GM21390 (cell line): ENCODE data around the gene LRP1B.
"Not testable (repeated sequence)": the region's sequence is repeated elsewhere in the genome, so short reads cannot be mapped to it uniquely, and the experiment has no call there.

Source experiments
- ATAC-seq: cut with Tn5 transposase; IDR thresholded peaks from one replicate; pipeline ENCODE4 v1.9.1; 2021; ENCODE audit not compliant: unreplicated experiment

LRP1B gene

GRCh38 chr2:142104134-142104758 lies 26.6 kb downstream of the LRP1B start:
- ATAC-seq, result no peak

GRCh38 chr2:142100970-142101369 lies 29.8 kb downstream of the LRP1B start:
- no peak for ATAC-seq

- no peak for ATAC-seq
Observed at GRCh38 chr2:142100139-142100873, 30.5 kb downstream of the LRP1B start.

- ATAC-seq, result no peak
Observed at GRCh38 chr2:142097711-142098110, 33.1 kb downstream of the LRP1B start.

- no peak for ATAC-seq
Observed at GRCh38 chr2:142095647-142096046, 35.2 kb downstream of the LRP1B start.

GRCh38 chr2:142094233-142094632 lies 36.6 kb downstream of the LRP1B start:
- ATAC-seq, result no peak

GRCh38 chr2:142088058-142088568 lies 42.7 kb downstream of the LRP1B start:
- ATAC-seq, result no peak

- not testable (repeated sequence) for ATAC-seq
Observed at GRCh38 chr2:142087585-142087984, 43.2 kb downstream of the LRP1B start.

GRCh38 chr2:142082368-142082767 lies 48.4 kb downstream of the LRP1B start:
- no peak for ATAC-seq

- no peak for ATAC-seq
Observed at GRCh38 chr2:142076317-142076716, 54.5 kb downstream of the LRP1B start.

- no peak for ATAC-seq
Observed at GRCh38 chr2:142075826-142076225, 55.0 kb downstream of the LRP1B start.

GRCh38 chr2:142069251-142069888 lies 61.4 kb downstream of the LRP1B start:
- ATAC-seq, result no peak

GRCh38 chr2:142065700-142066099 lies 65.1 kb downstream of the LRP1B start:
- no peak for ATAC-seq

- no peak for ATAC-seq
Observed at GRCh38 chr2:142065156-142065555, 65.7 kb downstream of the LRP1B start.

- ATAC-seq, result no peak
Observed at GRCh38 chr2:142061733-142062132, 69.1 kb downstream of the LRP1B start.

GRCh38 chr2:142058149-142058548 lies 72.7 kb downstream of the LRP1B start:
- no peak for ATAC-seq

- no peak for ATAC-seq
Observed at GRCh38 chr2:142056784-142057183, 74.0 kb downstream of the LRP1B start.

- no peak for ATAC-seq
Observed at GRCh38 chr2:142052220-142052863, 78.5 kb downstream of the LRP1B start.

GRCh38 chr2:142048581-142048980 lies 82.2 kb downstream of the LRP1B start:
- no peak for ATAC-seq

- no peak for ATAC-seq
Observed at GRCh38 chr2:142045641-142046040, 85.2 kb downstream of the LRP1B start.

GRCh38 chr2:142044197-142044596 lies 86.6 kb downstream of the LRP1B start:
- ATAC-seq, result no peak
